Muscle layer of colon (tissue), 2 donors: Measurements from ENCODE around the gene ELL3.

ENCODE experiments used
- H3K27ac ChIP-seq: one replicate; pipeline ENCODE4 v1.7.0; 2013; ENCODE audit warnings: low read depth, mild to moderate bottlenecking, low read length, moderate library complexity
- H3K27me3 ChIP-seq, 2 donors: one replicate each; pipeline ENCODE4 v1.7.0; 2013; ENCODE audit warnings: low read length in 2 of 2, mild to moderate bottlenecking in 2 of 2; ENCODE audit not compliant: insufficient read depth in 2 of 2, control insufficient read depth in 1 of 2
- H3K36me3 ChIP-seq: one replicate; pipeline ENCODE4 v1.7.0; 2013; ENCODE audit warnings: mild to moderate bottlenecking, low read length; ENCODE audit not compliant: insufficient read depth
- H3K4me1 ChIP-seq: one replicate; pipeline ENCODE4 v1.7.0; 2013; ENCODE audit warnings: mild to moderate bottlenecking, low read length; ENCODE audit not compliant: insufficient read depth
- H3K4me3 ChIP-seq, 2 donors: one replicate each; pipeline ENCODE4 v1.7.0; 2013; ENCODE audit warnings: low read length in 2 of 2, low read depth in 1 of 2, mild to moderate bottlenecking in 1 of 2, moderate library complexity in 1 of 2
- H3K9ac ChIP-seq: one replicate; pipeline ENCODE4 v1.7.0; 2013; ENCODE audit warnings: low read length
- H3K9me3 ChIP-seq: one replicate; pipeline ENCODE4 v1.7.0; 2013; ENCODE audit warnings: mild to moderate bottlenecking, low read length
- donor health status: abdominal sarcoma.
- donor health status: Adenocarcinoma of cecum.

ELL3 gene

GRCh38 chr15:43799945-43800285, 23.1 kb upstream of the ELL3 start, which contains the start of gene SERINC4:
TSS of gene SERINC4 (minus strand) at chr15:43800220. CDS start at chr15:43799986, 234 bp downstream.
- Histone ChIP-seq H3K9ac (peak within 1 kb of the TSS; percentile 87), H3K4me3 (peak within 1 kb of the TSS; percentile 69 to 89), H3K27me3 (no peaks in the 10 kb centered on the region), H3K4me1 (peaks cover 27% of the 10 kb centered on the region), H3K36me3 (peaks cover 53% of the 10 kb centered on the region), H3K9me3 (no peaks in the 10 kb centered on the region), H3K27ac (peak within 1 kb of the TSS; percentile 52)

DNA sequence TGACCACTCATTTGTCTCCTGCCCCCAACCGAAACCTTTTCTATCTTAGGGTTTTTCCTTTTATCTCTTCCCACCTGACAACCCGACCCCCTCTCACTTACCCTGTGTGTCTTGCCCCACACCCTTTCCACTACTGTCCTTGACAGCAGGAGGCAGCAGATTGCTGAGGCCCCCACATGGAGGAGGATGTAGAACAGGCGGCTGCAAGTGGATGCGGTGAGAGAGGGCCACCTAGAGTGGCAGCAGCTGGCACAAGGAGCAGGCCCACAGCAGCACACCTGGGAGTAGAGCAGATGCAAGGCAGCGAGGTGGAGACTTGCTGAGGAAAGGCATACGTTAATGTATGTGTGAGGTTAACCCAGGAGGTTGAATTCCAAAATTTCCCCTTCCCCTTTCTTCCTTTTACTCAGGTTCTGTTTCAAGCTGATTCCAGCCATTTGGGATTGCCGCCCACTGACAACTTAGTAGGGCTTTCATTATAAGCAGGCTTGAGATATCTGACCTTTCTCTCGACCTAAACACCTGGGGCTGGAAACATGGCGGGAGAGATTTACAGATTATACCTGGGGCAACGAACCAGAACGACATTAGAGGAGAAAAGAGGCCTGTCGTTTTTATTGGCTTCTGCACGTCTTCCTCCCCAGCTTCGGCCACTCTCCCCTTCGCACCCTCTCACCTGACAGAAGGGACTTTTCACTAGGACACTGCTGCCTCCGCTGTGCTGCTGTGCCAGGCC, 22.6 kb upstream of the ELL3 start:
- Histone ChIP-seq H3K27me3 (no peaks in the 10 kb centered on the region), H3K9ac (peak overlapping the region; percentile 31), H3K27ac (peak overlapping the region; percentile 52), H3K4me3 (peak overlapping the region in 1 of 2 donors; percentile 89), H3K4me1 (peaks cover 32% of the 10 kb centered on the region), H3K9me3 (no peaks in the 10 kb centered on the region), H3K36me3 (peaks cover 53% of the 10 kb centered on the region)

GRCh38 chr15:43796566-43796965, 19.8 kb upstream of the ELL3 start:
- no peak overlapping the region for H3K9ac ChIP-seq
- no peaks in the 10 kb centered on the region for H3K9me3 ChIP-seq
- no peak overlapping the region for H3K27ac ChIP-seq
- H3K4me1 ChIP-seq: peaks cover 45% of the 10 kb centered on the region
- H3K4me3 ChIP-seq: no peak overlapping the region
- H3K36me3 ChIP-seq: peaks cover 58% of the 10 kb centered on the region
- H3K27me3 ChIP-seq: no peaks in the 10 kb centered on the region

DNA sequence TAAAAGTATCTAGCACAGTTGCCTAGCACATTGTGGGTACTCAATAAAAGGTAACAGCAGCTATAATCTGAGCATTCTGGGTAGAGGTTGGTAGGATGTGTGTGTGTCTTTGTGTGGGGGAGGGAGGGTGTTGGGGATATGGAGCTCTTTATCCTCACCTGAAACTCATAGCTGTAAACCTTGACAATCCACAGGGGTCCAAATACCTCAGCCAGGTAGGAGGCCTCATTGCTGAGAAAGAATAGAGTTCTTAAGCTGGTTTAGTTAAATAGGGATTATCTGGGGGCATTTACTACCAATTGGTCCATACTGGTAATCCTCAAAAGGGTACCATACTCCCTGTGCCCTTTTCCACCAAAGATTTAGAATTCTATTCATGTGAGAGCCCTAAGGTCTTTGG, 19.2 kb upstream of the ELL3 start:
- H3K4me1 ChIP-seq: peaks cover 40% of the 10 kb centered on the region

GRCh38 chr15:43795197-43795596, 18.4 kb upstream of the ELL3 start:
- no peak overlapping the region for H3K9ac ChIP-seq
- no peak overlapping the region for H3K4me3 ChIP-seq
- no peak overlapping the region for H3K27ac ChIP-seq
- no peaks in the 10 kb centered on the region for H3K27me3 ChIP-seq
- H3K9me3 ChIP-seq: no peaks in the 10 kb centered on the region
- H3K36me3 ChIP-seq: peaks cover 55% of the 10 kb centered on the region
- peaks cover 39% of the 10 kb centered on the region for H3K4me1 ChIP-seq

More for the DNA sequence above, 19.2 kb upstream of the ELL3 start:
- peaks cover 55% of the 10 kb centered on the region for H3K36me3 ChIP-seq
- no peak overlapping the region for H3K9ac ChIP-seq
- no peak overlapping the region for H3K4me3 ChIP-seq
- no peaks in the 10 kb centered on the region for H3K9me3 ChIP-seq
- no peaks in the 10 kb centered on the region for H3K27me3 ChIP-seq
- no peak overlapping the region for H3K27ac ChIP-seq

- H3K27me3 ChIP-seq: no peaks in the 10 kb centered on the region
- no peak overlapping the region for H3K27ac ChIP-seq
- H3K36me3 ChIP-seq: peaks cover 52% of the 10 kb centered on the region
- peak overlapping the region in 1 of 2 donors; percentile 3 for H3K4me3 ChIP-seq
- H3K9me3 ChIP-seq: no peaks in the 10 kb centered on the region
- H3K4me1 ChIP-seq: peaks cover 31% of the 10 kb centered on the region
- H3K9ac ChIP-seq: no peak overlapping the region
These were observed 17.7 kb upstream of the ELL3 start for GRCh38 chr15:43794269-43795037.

DNA sequence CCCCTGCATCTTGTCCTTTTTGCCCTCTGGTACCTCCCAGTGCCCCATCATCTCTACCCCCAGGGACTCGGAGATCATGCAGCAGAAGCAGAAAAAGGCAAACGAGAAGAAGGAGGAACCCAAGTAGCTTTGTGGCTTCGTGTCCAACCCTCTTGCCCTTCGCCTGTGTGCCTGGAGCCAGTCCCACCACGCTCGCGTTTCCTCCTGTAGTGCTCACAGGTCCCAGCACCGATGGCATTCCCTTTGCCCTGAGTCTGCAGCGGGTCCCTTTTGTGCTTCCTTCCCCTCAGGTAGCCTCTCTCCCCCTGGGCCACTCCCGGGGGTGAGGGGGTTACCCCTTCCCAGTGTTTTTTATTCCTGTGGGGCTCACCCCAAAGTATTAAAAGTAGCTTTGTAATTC, 16.9 kb upstream of the ELL3 start:
- Histone ChIP-seq H3K27me3 (no peaks in the 10 kb centered on the region), H3K36me3 (peaks cover 44% of the 10 kb centered on the region), H3K4me1 (peaks cover 31% of the 10 kb centered on the region), H3K9me3 (no peaks in the 10 kb centered on the region), H3K27ac (peak overlapping the region; percentile 100), H3K4me3 (peak overlapping the region; percentile 97 to 100), H3K9ac (peak overlapping the region; percentile 96)

- Histone ChIP-seq H3K9ac (peak overlapping the region; percentile 96), H3K36me3 (peaks cover 42% of the 10 kb centered on the region), H3K27me3 (no peaks in the 10 kb centered on the region), H3K4me1 (peaks cover 31% of the 10 kb centered on the region), H3K9me3 (no peaks in the 10 kb centered on the region), H3K27ac (peak overlapping the region; percentile 100), H3K4me3 (peak overlapping the region; percentile 97 to 100)
These were observed 16.2 kb upstream of the ELL3 start for GRCh38 chr15:43792761-43793476.

GRCh38 chr15:43791993-43792760, 15.4 kb upstream of the ELL3 start, which contains the start of gene SERF2:
TSS of gene SERF2 (plus strand) at chr15:43792320. CDS start at chr15:43792377, 57 bp downstream.
- H3K9ac ChIP-seq: peak within 1 kb of the TSS; percentile 96
- H3K36me3 ChIP-seq: peaks cover 41% of the 10 kb centered on the region
- peaks cover 31% of the 10 kb centered on the region for H3K4me1 ChIP-seq
- no peaks in the 10 kb centered on the region for H3K9me3 ChIP-seq
- H3K27ac ChIP-seq: peak within 1 kb of the TSS; percentile 100
- peak within 1 kb of the TSS; percentile 97 to 100 for H3K4me3 ChIP-seq
- no peaks in the 10 kb centered on the region for H3K27me3 ChIP-seq

DNA sequence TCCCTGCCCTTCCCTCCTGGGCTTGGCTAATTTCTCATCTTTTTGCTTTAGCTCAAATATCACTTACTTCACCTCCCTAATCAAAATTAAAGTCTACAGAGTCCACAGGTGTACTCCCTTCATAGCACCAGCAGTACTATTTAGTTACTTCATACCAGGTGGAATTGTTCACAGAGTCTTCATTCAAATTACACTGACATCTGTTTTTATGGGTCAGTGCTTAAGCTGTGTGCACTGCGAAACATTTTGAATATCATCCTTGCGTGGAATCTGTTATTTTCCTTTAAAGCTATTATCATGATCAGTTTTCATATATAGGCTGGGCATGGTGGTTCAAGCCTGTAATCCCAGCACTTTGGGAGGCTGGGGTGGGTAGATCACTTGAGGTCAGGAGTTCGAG, 12.6 kb upstream of the ELL3 start:
- Histone ChIP-seq H3K36me3 (peaks cover 14% of the 10 kb centered on the region), H3K4me3 (no peak overlapping the region), H3K4me1 (peaks cover 14% of the 10 kb centered on the region), H3K27me3 (no peaks in the 10 kb centered on the region), H3K27ac (no peak overlapping the region), H3K9me3 (no peaks in the 10 kb centered on the region), H3K9ac (no peak overlapping the region)
